Stomach (tissue), 4 donors: ENCODE measurements around the gene HDAC11.

ENCODE experiments used
- CTCF ChIP-seq, 7 experiments: fragments of 450-650 bp in 4 of 7; fragments of 200-600 bp in 3 of 7; sonication (generic) in 3 of 7; IDR thresholded peaks; one replicate each; pipeline ENCODE4 v1.5.1; 2016 to 2019; ENCODE audit warnings: antibody characterized with exemption in 7 of 7, control low read depth in 2 of 7, mild to moderate bottlenecking in 1 of 7
- EP300 ChIP-seq: sonication (generic); formaldehyde crosslinking; IDR thresholded peaks from one replicate; pipeline ENCODE4 v1.6.1; 2017; ENCODE audit warnings: antibody characterized with exemption

GRCh38 chr3:13520326-13520880 lies 40.3 kb downstream of the HDAC11 start:
- TF ChIP-seq CTCF (IDR thresholded peaks at IDR 0.05) (no peak), EP300 (no peak)
